GM21737 (cell line): ENCODE results near the gene MTG1.

Experiments
- ATAC-seq: cut with Tn5 transposase; IDR thresholded peaks from one replicate; pipeline ENCODE4 v1.9.1; 2021; ENCODE audit warnings: mild to moderate bottlenecking, moderate library complexity; ENCODE audit not compliant: unreplicated experiment

MTG1 gene

GRCh38 chr10:133446979-133447378, 53.0 kb downstream of the MTG1 start:
- ATAC-seq: no peak

- ATAC-seq: no peak
Observed at GRCh38 chr10:133448120-133448519, 54.2 kb downstream of the MTG1 start.

- no peak for ATAC-seq
Observed at GRCh38 chr10:133451346-133451745, 57.4 kb downstream of the MTG1 start.

- ATAC-seq: no peak
Observed at GRCh38 chr10:133452453-133452852, 58.5 kb downstream of the MTG1 start.

GRCh38 chr10:133453516-133454203, 59.7 kb downstream of the MTG1 start, which contains the start of gene SCART1:
Gene SCART1, plus strand, starts transcription at chr10:133453945. Its CDS starts 53 bp downstream, at chr10:133453998.
- ATAC-seq: no peak

GRCh38 chr10:133454204-133454893, 60.4 kb downstream of the MTG1 start:
- ATAC-seq: no peak

GRCh38 chr10:133455196-133455595, 61.2 kb downstream of the MTG1 start:
- no peak for ATAC-seq

GRCh38 chr10:133455611-133456031, 61.7 kb downstream of the MTG1 start:
- ATAC-seq: no peak

- ATAC-seq: no peak
Observed at GRCh38 chr10:133456041-133456951, 62.3 kb downstream of the MTG1 start.

- no peak for ATAC-seq
Observed at GRCh38 chr10:133457100-133457841, 63.3 kb downstream of the MTG1 start.

- no peak for ATAC-seq
Observed at GRCh38 chr10:133458021-133458709, 64.2 kb downstream of the MTG1 start.

GRCh38 chr10:133458710-133459453, 64.9 kb downstream of the MTG1 start:
- ATAC-seq: no peak

GRCh38 chr10:133459454-133460207, 65.7 kb downstream of the MTG1 start:
- no peak for ATAC-seq

- no peak for ATAC-seq
Observed at GRCh38 chr10:133460208-133460769, 66.3 kb downstream of the MTG1 start.

- ATAC-seq: no peak
Observed at GRCh38 chr10:133461027-133461426, 67.1 kb downstream of the MTG1 start.

- ATAC-seq: no peak
Observed at GRCh38 chr10:133461841-133462240, 67.9 kb downstream of the MTG1 start.

- no peak for ATAC-seq
Observed at GRCh38 chr10:133462512-133463305, 68.8 kb downstream of the MTG1 start.
